Mucosa of descending colon (tissue), 3 donors: ENCODE data around the gene CLEC4E. TPM values are rescaled to one million over a fixed set of nuclear protein-coding genes. Genes with fewer than 3 reads are reported as not detected.

ENCODE experiments used
- ATAC-seq: fragments of 200-7000 bp; cut with Tn5 transposase; one replicate; pipeline ENCODE4 v1.9.1; 2020; ENCODE audit warnings: mild to moderate bottlenecking, moderate library complexity
- DNase-seq, 3 donors: peaks; one replicate each; pipeline ENCODE4 v3.0.0-alpha.2; 2020
- H3K36me3 ChIP-seq: fragments of 200-600 bp; one replicate; pipeline ENCODE4 v1.8.0; 2021; ENCODE audit warnings: low read depth, mild to moderate bottlenecking
- H3K4me1 ChIP-seq: fragments of 200-600 bp; one replicate; pipeline ENCODE4 v1.8.0; 2021; ENCODE audit warnings: low read depth, mild to moderate bottlenecking
- H3K4me3 ChIP-seq: fragments of 200-600 bp; one replicate; pipeline ENCODE4 v1.8.0; 2021; ENCODE audit warnings: mild to moderate bottlenecking
- H3K9me3 ChIP-seq: fragments of 200-600 bp; one replicate; pipeline ENCODE4 v1.8.0; 2021; ENCODE audit warnings: mild to moderate bottlenecking
- intact Hi-C, 2 donors: fragments of 100-400 bp; cut with DNase I in 1 of 2; cut with micrococcal nuclease in 1 of 2; formaldehyde crosslinking; loops; one replicate each; pipeline versions ENCODE4 v1.11.0 to v1.11.1; 2022; cut with DNase I, micrococcal nuclease
- total RNA-seq, 3 donors: library from RNA; stranded (reverse); fragmentation: NEBNext Ultra II Directional in 2 of 3; extraction: Animal tissue kit (Norgen Biotek cat#: 25700) in 2 of 3; gene quantifications; one replicate each; pipeline versions ENCODE4 v1.2.1 to v1.2.4, GENCODE V29; 2021 to 2023
- TF ChIP-seq, protein P1 (sequence below): fragments of 200-600 bp; IDR thresholded peaks from one replicate; pipeline ENCODE4 v1.8.0; 2022; ENCODE audit warnings: antibody characterized with exemption, mild to moderate bottlenecking
- donor health status: DM: no; HTN: no; CAD: no; lungs with moderate emphysema.
- donor health status: DM: no; HTN: no; CAD: no.
- donor health status: DM: no; HTN: yes; CAD: no.

Gene CLEC4E
- total RNA-seq, 3 donors from 2014 or later, result 0.55 to 2.3 TPM; not detected in 1

DNA sequence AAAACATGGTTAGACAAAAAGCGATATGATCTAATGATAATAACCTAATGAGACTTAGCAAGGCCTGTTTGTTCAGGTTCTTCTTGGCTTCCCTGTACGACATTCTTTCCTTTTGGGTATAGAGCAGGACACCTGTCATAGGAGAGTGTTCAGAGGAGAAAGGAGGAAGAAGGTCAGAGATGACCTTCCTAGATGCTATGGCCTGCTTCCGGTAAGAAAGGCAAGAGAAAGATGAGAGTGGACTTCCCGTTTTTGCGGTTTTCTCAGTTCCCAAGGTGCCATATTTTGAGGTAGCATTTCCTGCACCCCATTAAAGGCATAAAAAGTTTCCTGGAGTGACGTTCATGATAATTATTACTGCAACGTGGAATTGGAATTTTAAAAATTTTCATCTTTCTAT lies 8.7 kb downstream of the CLEC4E start:
- ATAC-seq (no peak), DNase-seq (no peak)
- no peaks in the 10 kb centered on the region for H3K4me1 ChIP-seq
- no peaks in the 10 kb centered on the region for H3K9me3 ChIP-seq
- intact Hi-C loops, result no loop called here
- no peak overlapping the region for H3K4me3 ChIP-seq
- TF ChIP-seq, protein P1, sequence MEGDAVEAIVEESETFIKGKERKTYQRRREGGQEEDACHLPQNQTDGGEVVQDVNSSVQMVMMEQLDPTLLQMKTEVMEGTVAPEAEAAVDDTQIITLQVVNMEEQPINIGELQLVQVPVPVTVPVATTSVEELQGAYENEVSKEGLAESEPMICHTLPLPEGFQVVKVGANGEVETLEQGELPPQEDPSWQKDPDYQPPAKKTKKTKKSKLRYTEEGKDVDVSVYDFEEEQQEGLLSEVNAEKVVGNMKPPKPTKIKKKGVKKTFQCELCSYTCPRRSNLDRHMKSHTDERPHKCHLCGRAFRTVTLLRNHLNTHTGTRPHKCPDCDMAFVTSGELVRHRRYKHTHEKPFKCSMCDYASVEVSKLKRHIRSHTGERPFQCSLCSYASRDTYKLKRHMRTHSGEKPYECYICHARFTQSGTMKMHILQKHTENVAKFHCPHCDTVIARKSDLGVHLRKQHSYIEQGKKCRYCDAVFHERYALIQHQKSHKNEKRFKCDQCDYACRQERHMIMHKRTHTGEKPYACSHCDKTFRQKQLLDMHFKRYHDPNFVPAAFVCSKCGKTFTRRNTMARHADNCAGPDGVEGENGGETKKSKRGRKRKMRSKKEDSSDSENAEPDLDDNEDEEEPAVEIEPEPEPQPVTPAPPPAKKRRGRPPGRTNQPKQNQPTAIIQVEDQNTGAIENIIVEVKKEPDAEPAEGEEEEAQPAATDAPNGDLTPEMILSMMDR, result no peak
- no peaks in the 10 kb centered on the region for H3K36me3 ChIP-seq

DNA sequence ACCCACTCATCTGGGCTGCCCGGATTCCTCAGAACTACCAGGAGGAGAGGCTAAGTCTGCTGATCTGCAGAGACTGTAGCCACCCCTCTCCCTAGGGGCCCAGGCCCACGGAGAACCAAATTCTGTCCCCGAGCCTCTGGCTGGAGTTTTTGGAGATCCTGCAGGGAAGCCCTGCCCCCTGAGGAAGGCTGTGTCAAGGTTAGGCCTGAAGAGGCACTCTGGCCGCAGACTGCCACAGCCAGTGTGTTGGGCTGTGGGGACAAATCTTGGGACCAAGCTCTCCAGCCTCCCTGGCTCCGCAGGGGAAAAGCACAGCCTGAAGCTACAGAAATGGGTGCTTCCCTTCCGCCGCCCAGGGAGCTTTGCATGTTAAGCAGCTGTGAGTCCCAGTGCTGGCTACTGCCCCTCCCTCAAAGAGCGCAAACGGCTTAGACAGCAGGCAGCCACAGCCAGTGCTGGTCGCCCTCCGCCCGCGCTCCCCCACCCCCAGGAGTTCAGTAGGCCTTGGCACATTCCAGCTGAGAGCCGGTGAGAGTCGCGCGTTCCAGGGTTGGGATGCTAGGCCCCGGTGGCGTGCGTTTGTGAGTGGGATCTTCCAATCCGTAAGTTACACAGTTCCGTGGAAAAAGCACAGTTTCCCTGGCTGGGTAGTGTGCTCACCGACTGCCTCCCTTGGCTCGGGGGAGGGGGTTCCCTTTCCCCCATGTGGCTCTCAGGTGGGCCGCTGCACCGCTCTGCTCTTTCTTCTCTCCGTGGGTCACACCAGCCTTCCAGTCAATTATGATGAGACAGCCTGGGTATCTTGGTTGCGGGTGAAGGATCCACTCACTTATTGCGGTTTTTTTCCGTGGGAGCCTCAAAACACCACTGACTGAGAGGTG lies 13.2 kb downstream of the CLEC4E start:
- Histone ChIP-seq H3K36me3 (no peaks in the 10 kb centered on the region), H3K4me1 (no peaks in the 10 kb centered on the region), H3K9me3 (no peaks in the 10 kb centered on the region), H3K4me3 (no peak overlapping the region)
- intact Hi-C loops, result no loop called here
- ATAC-seq (no peak), DNase-seq (no peak)
- TF ChIP-seq, protein P1, result no peak

DNA sequence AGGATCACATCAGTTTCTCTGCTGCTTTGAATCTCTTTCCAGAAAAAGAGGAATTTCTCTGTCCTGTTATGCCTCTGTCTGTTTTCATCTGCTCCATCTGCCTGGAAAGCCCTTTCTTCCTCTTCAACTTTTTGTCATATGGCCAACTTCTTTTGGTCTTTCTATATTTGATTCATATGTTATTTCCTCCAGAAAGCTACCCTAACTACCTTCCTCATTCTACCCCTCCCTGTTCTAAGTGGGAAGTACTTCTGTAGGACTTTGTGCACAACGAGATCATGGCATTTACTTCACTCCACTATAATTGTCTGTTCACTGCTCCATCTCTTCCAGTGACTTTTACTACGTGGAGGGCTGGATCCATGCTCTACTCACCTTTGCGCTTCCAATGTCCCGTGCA lies 21.5 kb downstream of the CLEC4E start:
- Histone ChIP-seq H3K4me3 (no peak overlapping the region), H3K9me3 (no peaks in the 10 kb centered on the region), H3K4me1 (no peaks in the 10 kb centered on the region), H3K36me3 (no peaks in the 10 kb centered on the region)
- DNase-seq, result no peak
- TF ChIP-seq, protein P1, result no peak
- no peak for ATAC-seq
- intact Hi-C loops, result no loop called here

DNA sequence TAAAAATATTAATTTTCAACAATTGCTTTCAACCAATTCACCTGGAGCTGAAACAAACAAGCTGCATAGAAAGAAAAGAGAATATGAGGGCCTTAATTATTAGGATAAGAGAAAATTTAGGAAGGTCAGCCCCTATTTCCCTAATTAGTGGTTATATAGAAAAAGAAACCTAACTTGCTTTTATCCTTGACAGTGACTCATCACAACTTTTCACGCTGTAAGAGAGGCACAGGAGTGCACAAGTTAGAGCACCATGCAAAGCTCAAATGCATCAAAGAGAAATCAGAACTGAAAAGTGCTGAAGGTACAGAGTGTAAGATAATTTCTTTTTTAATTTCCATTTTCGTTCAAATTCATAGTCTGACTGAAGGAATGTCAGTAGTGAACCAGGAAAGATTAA lies 22.7 kb downstream of the CLEC4E start:
- intact Hi-C loops, result no loop called here
- TF ChIP-seq, protein P1, result no peak
- no peak for ATAC-seq
- H3K4me1 ChIP-seq, result no peaks in the 10 kb centered on the region
- no peak for DNase-seq
- H3K36me3 ChIP-seq, result no peaks in the 10 kb centered on the region
- no peak overlapping the region for H3K4me3 ChIP-seq
- H3K9me3 ChIP-seq, result no peaks in the 10 kb centered on the region

DNA sequence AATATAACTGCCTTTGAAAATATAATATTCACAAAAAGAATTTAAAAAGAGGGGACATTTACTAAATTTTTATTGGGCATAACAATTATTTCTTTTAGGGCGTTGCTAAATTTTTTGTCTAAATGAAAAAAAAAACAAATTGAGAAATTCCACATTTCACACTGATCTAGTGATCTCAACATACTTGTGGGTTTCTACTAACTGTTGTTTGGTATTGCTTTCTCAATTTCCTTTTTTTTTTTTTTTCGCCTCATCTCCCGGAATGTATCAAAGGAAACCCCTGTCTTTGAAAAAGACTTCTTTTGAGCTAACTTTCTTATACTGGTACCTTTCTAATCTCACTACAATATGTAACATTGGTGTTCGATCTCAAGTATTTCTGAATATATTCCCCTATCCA lies 27.4 kb downstream of the CLEC4E start, which contains the start of gene CLEC4D:
TSS of gene CLEC4D (plus strand) at position 248 of the 400 bp plus-strand sequence. CDS start 230 bp downstream, outside the sequence.
- no peak for DNase-seq
- Histone ChIP-seq H3K4me3 (no peak within 1 kb of the TSS), H3K4me1 (no peaks in the 10 kb centered on the region), H3K36me3 (no peaks in the 10 kb centered on the region), H3K9me3 (no peaks in the 10 kb centered on the region)
- intact Hi-C loops, result no loop called here
- TF ChIP-seq, protein P1, result no peak
- no peak for ATAC-seq
